ENCODE data around the gene CA9. TPM values are rescaled to one million over a fixed set of nuclear protein-coding genes. Genes with fewer than 3 reads are reported as not detected.

The CA9 gene
- total RNA-seq, 1 experiment from 2014 or later, result 8.5 TPM

GRCh38 chr9:35664531-35665470 is 8.9 kb upstream of the CA9 start, which contains the start of gene ARHGEF39 (continued):
- TF ChIP-seq, protein P1, sequence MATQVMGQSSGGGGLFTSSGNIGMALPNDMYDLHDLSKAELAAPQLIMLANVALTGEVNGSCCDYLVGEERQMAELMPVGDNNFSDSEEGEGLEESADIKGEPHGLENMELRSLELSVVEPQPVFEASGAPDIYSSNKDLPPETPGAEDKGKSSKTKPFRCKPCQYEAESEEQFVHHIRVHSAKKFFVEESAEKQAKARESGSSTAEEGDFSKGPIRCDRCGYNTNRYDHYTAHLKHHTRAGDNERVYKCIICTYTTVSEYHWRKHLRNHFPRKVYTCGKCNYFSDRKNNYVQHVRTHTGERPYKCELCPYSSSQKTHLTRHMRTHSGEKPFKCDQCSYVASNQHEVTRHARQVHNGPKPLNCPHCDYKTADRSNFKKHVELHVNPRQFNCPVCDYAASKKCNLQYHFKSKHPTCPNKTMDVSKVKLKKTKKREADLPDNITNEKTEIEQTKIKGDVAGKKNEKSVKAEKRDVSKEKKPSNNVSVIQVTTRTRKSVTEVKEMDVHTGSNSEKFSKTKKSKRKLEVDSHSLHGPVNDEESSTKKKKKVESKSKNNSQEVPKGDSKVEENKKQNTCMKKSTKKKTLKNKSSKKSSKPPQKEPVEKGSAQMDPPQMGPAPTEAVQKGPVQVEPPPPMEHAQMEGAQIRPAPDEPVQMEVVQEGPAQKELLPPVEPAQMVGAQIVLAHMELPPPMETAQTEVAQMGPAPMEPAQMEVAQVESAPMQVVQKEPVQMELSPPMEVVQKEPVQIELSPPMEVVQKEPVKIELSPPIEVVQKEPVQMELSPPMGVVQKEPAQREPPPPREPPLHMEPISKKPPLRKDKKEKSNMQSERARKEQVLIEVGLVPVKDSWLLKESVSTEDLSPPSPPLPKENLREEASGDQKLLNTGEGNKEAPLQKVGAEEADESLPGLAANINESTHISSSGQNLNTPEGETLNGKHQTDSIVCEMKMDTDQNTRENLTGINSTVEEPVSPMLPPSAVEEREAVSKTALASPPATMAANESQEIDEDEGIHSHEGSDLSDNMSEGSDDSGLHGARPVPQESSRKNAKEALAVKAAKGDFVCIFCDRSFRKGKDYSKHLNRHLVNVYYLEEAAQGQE (IDR thresholded peaks at IDR 0.05; ENCODE audit: low read depth), result no peak

- Histone ChIP-seq H2AFZ (ENCODE audit: low read depth, low read length, poor library complexity, severe bottlenecking) (no peak overlapping the region), H3K36me3 (ENCODE audit: control insufficient read depth in 1 of 2, insufficient read depth in 2 of 2, low read length in 2 of 2) (peaks cover 5 to 23% of the 10 kb centered on the region in 2 experiments; a peak in 3 of 4 replicates), H3K9ac (ENCODE audit: low read length) (peak overlapping the region; percentile 96), H4K20me1 (ENCODE audit: insufficient read depth) (no peaks in the 10 kb centered on the region), H3K27me3 (ENCODE audit: insufficient read depth, low read length) (no peaks in the 10 kb centered on the region), H3K9me2 (ENCODE audit: insufficient read depth) (no peaks in the 10 kb centered on the region), H3K79me2 (ENCODE audit: insufficient read depth, low read length) (peaks cover 28% of the 10 kb centered on the region; the same call in 1 of the 2 replicates), H3K4me2 (ENCODE audit: low read length) (peak overlapping the region; percentile 87), H3K27ac (ENCODE audit: low read depth, low read length) (peak overlapping the region; percentile 88), H3K9me3 (ENCODE audit: control insufficient read depth in 1 of 2, insufficient read depth in 1 of 2, low read depth in 1 of 2, low read length in 2 of 2) (no peaks in the 10 kb centered on the region), H3K4me3 (replicated peaks in 1 of 2; ENCODE audit: low read depth in 1 of 2, low read length in 2 of 2) (peak overlapping the region; percentile 91 to 93), H3K4me1 (ENCODE audit: control insufficient read depth in 1 of 2, insufficient read depth in 2 of 2, low read length in 2 of 2) (peaks cover 27 to 64% of the 10 kb centered on the region in 2 experiments; a peak in 3 of 4 replicates)
- ChIA-PET RAD21 (ENCODE audit: low non-redundant PET in 1 of 2, low total read pairs in 2 of 2, uncharacterized antibody in 2 of 2, unreplicated experiment in 2 of 2) (no interaction called here), POLR2A (interaction anchor here (1.1 to 3.0 kb wide), 2 partner anchors 18 to 24 kb away, joined by 4 to 16 read pairs; partner anchors contain the start of gene TPM2), CTCF (interaction anchor here (1.0 to 2.0 kb wide), 3 partner anchors 31 to 67 kb away, joined by 4 to 11 read pairs (median 6); partner anchors contain the start of genes CREB3 and TLN1)
- DNase-seq (ENCODE audit: low read depth, low spot score), result no peak
- TF ChIP-seq ZBTB33 (IDR thresholded peaks at IDR 0.05; ENCODE audit: extremely low read depth, insufficient replicate concordance, low read length) (no peak), CBX3 (IDR thresholded peaks at IDR 0.05; ENCODE audit: low read depth) (no peak), POLR2A (IDR thresholded peaks at IDR 0.05; ENCODE audit: borderline replicate concordance, extremely low read depth, insufficient read depth, insufficient read length) (no peak), EZH2phosphoT487 (IDR thresholded peaks at IDR 0.05; ENCODE audit: borderline replicate concordance) (no peak), SP1 (IDR thresholded peaks at IDR 0.05; ENCODE audit: low read depth) (no peak), YY1 (IDR thresholded peaks at IDR 0.05; ENCODE audit: extremely low read depth, insufficient replicate concordance, low read depth, low read length) (no peak), TCF7L2 (IDR thresholded peaks at IDR 0.05; ENCODE audit: borderline replicate concordance, extremely low read depth, insufficient read depth, insufficient read length) (no peak), RAD21 (IDR thresholded peaks at IDR 0.05; ENCODE audit: low read depth) (no peak), POLR2AphosphoS5 (IDR thresholded peaks at IDR 0.05; ENCODE audit: low read depth, low read length) (no peak), ZNF274 (IDR thresholded peaks at IDR 0.05; ENCODE audit: low read depth, low read length) (no peak), ZFX (IDR thresholded peaks at IDR 0.05) (no peak), ELF1 (IDR thresholded peaks at IDR 0.05; ENCODE audit: borderline replicate concordance, low read depth) (no peak), CEBPB (IDR thresholded peaks at IDR 0.05; ENCODE audit: low read depth) (no peak), SIN3A (IDR thresholded peaks at IDR 0.05; ENCODE audit: low read depth) (no peak), EZH2 (IDR thresholded peaks at IDR 0.05) (no peak), SRF (IDR thresholded peaks at IDR 0.05; ENCODE audit: low read depth) (no peak), EGR1 (IDR thresholded peaks at IDR 0.05; ENCODE audit: low read depth) (no peak), ATF3 (IDR thresholded peaks at IDR 0.05) (no peak)
- TF ChIP-seq, protein P2, sequence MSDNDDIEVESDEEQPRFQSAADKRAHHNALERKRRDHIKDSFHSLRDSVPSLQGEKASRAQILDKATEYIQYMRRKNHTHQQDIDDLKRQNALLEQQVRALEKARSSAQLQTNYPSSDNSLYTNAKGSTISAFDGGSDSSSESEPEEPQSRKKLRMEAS (IDR thresholded peaks at IDR 0.05), result no peak
- ATAC-seq, result no peak
- intact Hi-C loops (cut with micrococcal nuclease), result no loop called here
- TSS peak; percentile 56 for BruUV-seq (replicated peaks)
Measured at GRCh38 chr9:35665471-35665818, 8.3 kb upstream of the CA9 start.

Measured in HCT116 (cell line).